ENCODE results near the gene SPOP. TPM values are rescaled to one million over a fixed set of nuclear protein-coding genes. Genes with fewer than 3 reads are reported as not detected.
A peak's percentile ranks its signal among the peaks of the same experiment; 100 is the strongest.

The SPOP gene
- total RNA-seq, 2 experiments from 2014 or later: 49.5 to 52.0 TPM

- H3K9me3 Mint-ChIP-seq (ENCODE audit: insufficient read depth): no peaks in the 10 kb centered on the region
- no peaks in the 10 kb centered on the region for H3K27me3 Mint-ChIP-seq (ENCODE audit: low read depth)
- ATAC-seq: no peak
- CTCF ChIA-PET: interaction anchor here (0.7 to 24.7 kb wide), 35 partner anchors 8 to 379 kb away, joined by 3 to 514 read pairs (median 5); partner anchors contain the start of genes FAM117A, KAT7, NXPH3 and PHB1
- H3K27ac Mint-ChIP-seq: peak overlapping the region; percentile 97
- peaks cover 39% of the 10 kb centered on the region for H3K4me1 Mint-ChIP-seq (ENCODE audit: low read depth)
- no peak for DNase-seq
- POLR2A ChIA-PET: interaction anchor here (0.9 to 3.8 kb wide), 14 partner anchors 10 to 139 kb away, joined by 3 to 21 read pairs (median 5); partner anchors contain the start of genes FAM117A and KAT7
- H3K36me3 Mint-ChIP-seq (ENCODE audit: low read depth): peaks cover 43% of the 10 kb centered on the region
- H3K4me3 Mint-ChIP-seq: peak overlapping the region; percentile 94
Measured at GRCh38 chr17:49708515-49709183, 30.8 kb upstream of the SPOP start.

- DNase-seq (peak; percentile 99), ATAC-seq (peak; percentile 99)
- H3K27ac Mint-ChIP-seq: peak within 1 kb of the TSS; percentile 97
- no peaks in the 10 kb centered on the region for H3K27me3 Mint-ChIP-seq (ENCODE audit: low read depth)
- peak within 1 kb of the TSS; percentile 94 for H3K4me3 Mint-ChIP-seq
- no peaks in the 10 kb centered on the region for H3K9me3 Mint-ChIP-seq (ENCODE audit: insufficient read depth)
- peaks cover 46% of the 10 kb centered on the region for H3K36me3 Mint-ChIP-seq (ENCODE audit: low read depth)
- ChIA-PET CTCF (interaction anchor here (0.7 to 24.7 kb wide), 36 partner anchors 9 to 380 kb away, joined by 3 to 514 read pairs (median 5); partner anchors contain the start of genes FAM117A, KAT7, NXPH3 and PHB1), POLR2A (interaction anchor here (0.8 to 3.8 kb wide), 17 partner anchors 9 to 140 kb away, joined by 3 to 21 read pairs (median 4); partner anchors contain the start of genes FAM117A and KAT7)
- peaks cover 42% of the 10 kb centered on the region for H3K4me1 Mint-ChIP-seq (ENCODE audit: low read depth)
Measured at GRCh38 chr17:49707608-49708514, 30.0 kb upstream of the SPOP start, which contains the start of gene SLC35B1. Gene SLC35B1, minus strand, starts transcription at chr17:49707964. Its CDS starts 131 bp downstream, at chr17:49707833.

DNA sequence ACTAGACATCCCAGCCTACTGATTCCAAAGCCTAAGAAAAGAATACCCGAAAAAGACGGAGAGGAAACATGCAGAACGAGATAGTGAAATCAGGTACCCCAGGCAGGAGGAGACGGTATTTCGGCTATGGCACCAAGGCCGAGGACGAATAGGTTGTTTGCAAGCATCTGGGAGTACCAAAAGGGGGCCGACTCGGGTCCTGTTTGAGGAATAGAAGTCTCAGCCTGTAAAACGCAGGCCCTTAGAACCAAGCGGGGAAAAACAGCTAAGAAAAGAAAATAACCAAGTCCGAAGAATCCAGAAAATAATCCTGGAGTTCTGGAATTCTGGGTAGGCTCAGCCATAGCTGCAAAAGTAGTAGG lies 29.3 kb upstream of the SPOP start:
- no peaks in the 10 kb centered on the region for H3K27me3 Mint-ChIP-seq (ENCODE audit: low read depth)
- ATAC-seq (no peak), DNase-seq (peak; percentile 58)
- H3K36me3 Mint-ChIP-seq (ENCODE audit: low read depth): peaks cover 48% of the 10 kb centered on the region
- no peaks in the 10 kb centered on the region for H3K9me3 Mint-ChIP-seq (ENCODE audit: insufficient read depth)
- H3K27ac Mint-ChIP-seq: peak overlapping the region; percentile 97
- CTCF ChIA-PET: interaction anchor here (1.0 to 24.7 kb wide), 19 partner anchors 11 to 291 kb away, joined by 3 to 514 read pairs (median 10); partner anchors contain the start of genes FAM117A, KAT7 and NXPH3
- peak overlapping the region; percentile 94 for H3K4me3 Mint-ChIP-seq
- H3K4me1 Mint-ChIP-seq (ENCODE audit: low read depth): peaks cover 42% of the 10 kb centered on the region
- POLR2A ChIA-PET: interaction anchor here (0.8 to 3.8 kb wide), 13 partner anchors 9 to 139 kb away, joined by 3 to 21 read pairs (median 5); partner anchors contain the start of genes FAM117A and KAT7

DNA sequence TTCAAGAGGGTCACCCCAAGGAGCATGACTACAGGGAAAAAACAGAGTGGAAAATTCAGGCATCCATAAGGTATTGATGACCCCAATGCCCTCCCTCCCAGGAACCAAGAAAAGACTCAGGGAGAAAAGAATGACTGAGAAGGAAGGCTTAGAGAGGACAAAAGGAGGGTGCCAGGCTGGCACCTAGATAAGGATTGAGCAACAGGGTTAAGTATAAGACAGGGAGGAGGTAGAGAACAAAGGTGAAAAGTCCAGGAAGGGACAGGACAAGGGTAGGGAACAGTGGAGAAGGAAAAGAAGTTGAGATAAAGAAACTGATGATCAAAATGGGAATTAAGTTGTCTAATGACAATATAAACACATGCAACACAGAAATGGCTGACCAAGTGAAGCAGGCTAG lies 27.4 kb upstream of the SPOP start:
- H3K36me3 Mint-ChIP-seq (ENCODE audit: low read depth): peaks cover 52% of the 10 kb centered on the region
- CTCF ChIA-PET: interaction anchor here (1.2 to 24.7 kb wide), 7 partner anchors 9 to 149 kb away, joined by 4 to 514 read pairs (median 38); partner anchors contain the start of genes KAT7 and NXPH3
- no peak overlapping the region for H3K27ac Mint-ChIP-seq
- peaks cover 42% of the 10 kb centered on the region for H3K4me1 Mint-ChIP-seq (ENCODE audit: low read depth)
- DNase-seq (no peak), ATAC-seq (no peak)
- POLR2A ChIA-PET: no interaction called here
- H3K4me3 Mint-ChIP-seq: no peak overlapping the region
- H3K9me3 Mint-ChIP-seq (ENCODE audit: insufficient read depth): no peaks in the 10 kb centered on the region
- no peaks in the 10 kb centered on the region for H3K27me3 Mint-ChIP-seq (ENCODE audit: low read depth)

DNA sequence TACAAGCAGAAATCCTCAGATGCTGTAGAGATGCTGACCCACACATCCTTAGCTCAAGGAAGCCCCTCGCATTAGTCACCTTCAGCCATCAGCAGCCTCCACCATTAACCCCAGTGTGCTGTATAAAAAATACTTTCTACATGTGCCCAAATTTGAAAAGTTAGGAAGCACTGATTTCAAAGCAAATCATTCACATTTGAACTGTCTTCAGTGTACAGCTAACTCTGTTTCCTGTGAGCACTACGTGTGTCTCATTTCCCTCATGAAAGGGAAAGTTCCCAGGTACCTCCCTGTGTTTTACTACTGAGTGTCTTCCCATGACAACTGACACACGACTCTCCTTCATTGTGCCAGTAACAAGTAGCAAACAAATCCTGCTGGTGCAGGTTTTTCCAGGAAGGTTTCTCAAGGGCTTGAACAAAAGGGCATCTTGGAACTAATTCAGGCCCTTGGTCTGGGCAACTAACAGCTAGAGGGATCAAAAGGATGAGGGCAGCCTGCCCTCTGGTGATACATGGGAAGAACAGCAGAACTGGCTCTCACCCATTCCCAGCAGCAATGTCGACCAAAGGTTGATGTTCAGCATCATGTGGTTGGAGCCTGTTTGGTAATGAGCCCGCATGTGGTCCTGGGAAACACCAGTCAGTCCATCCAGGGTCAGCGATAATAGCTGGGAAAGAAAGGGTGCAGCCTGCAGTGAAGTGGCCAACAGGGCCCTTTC lies 25.8 kb upstream of the SPOP start:
- POLR2A ChIA-PET: interaction anchor here (0.7 to 1.2 kb wide), 3 partner anchors 26 to 136 kb away, joined by 3 read pairs; partner anchors contain the start of gene SPOP
- Mint-ChIP-seq H3K27ac (peak overlapping the region; percentile 50), H3K4me1 (ENCODE audit: low read depth) (peaks cover 33% of the 10 kb centered on the region), H3K4me3 (no peak overlapping the region), H3K27me3 (ENCODE audit: low read depth) (no peaks in the 10 kb centered on the region), H3K9me3 (ENCODE audit: insufficient read depth) (no peaks in the 10 kb centered on the region), H3K36me3 (ENCODE audit: low read depth) (peaks cover 61% of the 10 kb centered on the region)
- ATAC-seq (no peak), DNase-seq (peak; percentile 40)
- CTCF ChIA-PET: interaction anchor here (0.6 to 24.7 kb wide), 11 partner anchors 7 to 249 kb away, joined by 3 to 514 read pairs (median 4); partner anchors contain the start of gene NXPH3

DNA sequence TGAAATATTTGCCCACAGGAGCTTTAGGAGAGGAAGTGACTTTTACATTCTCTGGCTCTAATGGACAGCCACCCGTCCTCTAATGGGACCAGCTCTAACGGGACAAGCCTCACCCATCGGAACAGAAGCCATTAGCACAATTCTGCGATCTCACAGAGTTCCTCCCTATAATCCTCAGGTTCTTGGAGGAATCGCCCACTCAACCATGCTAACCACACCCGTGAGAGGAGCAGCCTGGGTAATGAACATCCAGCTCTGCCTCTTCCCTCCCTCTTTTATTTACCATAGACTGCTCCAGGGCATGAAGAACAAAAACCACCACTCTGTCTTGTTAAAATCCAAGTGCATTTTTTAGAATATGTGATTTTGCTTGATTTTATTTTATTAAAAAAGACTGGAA lies 23.1 kb upstream of the SPOP start:
- Mint-ChIP-seq H3K4me1 (ENCODE audit: low read depth) (peaks cover 32% of the 10 kb centered on the region), H3K4me3 (no peak overlapping the region), H3K36me3 (ENCODE audit: low read depth) (peaks cover 55% of the 10 kb centered on the region), H3K9me3 (ENCODE audit: insufficient read depth) (no peaks in the 10 kb centered on the region), H3K27ac (peak overlapping the region; percentile 37), H3K27me3 (ENCODE audit: low read depth) (no peaks in the 10 kb centered on the region)
- ChIA-PET POLR2A (interaction anchor here (1.4 kb wide), 1 partner anchor 129 kb away, joined by 3 read pairs; no protein-coding TSS in a partner anchor), CTCF (interaction anchor here (1.7 to 24.7 kb wide), 4 partner anchors 12 to 144 kb away, joined by 6 to 514 read pairs (median 35); partner anchors contain the start of gene NXPH3)
- ATAC-seq (no peak), DNase-seq (no peak)

DNA sequence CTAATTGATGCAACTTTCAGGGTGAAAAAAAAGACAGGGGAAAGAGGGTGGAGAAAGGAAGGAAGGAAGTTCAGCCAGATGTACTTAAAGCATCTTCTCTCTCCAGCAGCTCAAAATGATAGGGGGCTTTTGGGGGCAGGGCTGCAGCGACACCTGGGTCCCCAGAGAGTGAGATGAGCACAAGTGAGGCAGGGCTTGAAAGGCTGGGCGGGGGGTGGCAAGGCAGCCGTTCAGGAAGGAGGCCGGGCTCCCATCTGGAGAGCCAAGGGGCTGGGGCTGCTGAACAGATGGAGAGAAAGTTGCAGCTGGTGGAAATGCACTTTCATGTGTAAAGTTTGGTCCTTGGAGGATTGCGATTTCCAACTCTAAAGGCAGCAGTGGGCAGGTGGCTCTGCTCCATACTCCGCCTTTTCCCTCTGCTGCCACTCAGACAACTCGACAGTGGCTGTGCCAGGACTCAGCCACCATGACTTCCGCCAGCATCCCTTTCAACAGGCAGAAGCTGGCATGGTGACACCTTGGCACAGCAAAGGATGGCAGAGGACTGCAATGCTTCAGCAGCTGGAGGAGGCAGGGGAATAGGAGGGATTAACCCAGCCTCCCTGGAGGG lies 22.2 kb upstream of the SPOP start:
- H3K9me3 Mint-ChIP-seq (ENCODE audit: insufficient read depth): no peaks in the 10 kb centered on the region
- H3K27ac Mint-ChIP-seq: peak overlapping the region; percentile 40
- H3K4me3 Mint-ChIP-seq: no peak overlapping the region
- H3K27me3 Mint-ChIP-seq (ENCODE audit: low read depth): no peaks in the 10 kb centered on the region
- ChIA-PET POLR2A (interaction anchor here (1.0 to 1.4 kb wide), 2 partner anchors 22 to 128 kb away, joined by 3 to 4 read pairs; partner anchors contain the start of gene SPOP), CTCF (interaction anchor here (1.4 to 24.7 kb wide), 6 partner anchors 11 to 298 kb away, joined by 3 to 514 read pairs (median 6); partner anchors contain the start of genes KAT7 and NXPH3)
- DNase-seq (no peak), ATAC-seq (no peak)
- H3K36me3 Mint-ChIP-seq (ENCODE audit: low read depth): peaks cover 48% of the 10 kb centered on the region
- peaks cover 35% of the 10 kb centered on the region for H3K4me1 Mint-ChIP-seq (ENCODE audit: low read depth)

DNA sequence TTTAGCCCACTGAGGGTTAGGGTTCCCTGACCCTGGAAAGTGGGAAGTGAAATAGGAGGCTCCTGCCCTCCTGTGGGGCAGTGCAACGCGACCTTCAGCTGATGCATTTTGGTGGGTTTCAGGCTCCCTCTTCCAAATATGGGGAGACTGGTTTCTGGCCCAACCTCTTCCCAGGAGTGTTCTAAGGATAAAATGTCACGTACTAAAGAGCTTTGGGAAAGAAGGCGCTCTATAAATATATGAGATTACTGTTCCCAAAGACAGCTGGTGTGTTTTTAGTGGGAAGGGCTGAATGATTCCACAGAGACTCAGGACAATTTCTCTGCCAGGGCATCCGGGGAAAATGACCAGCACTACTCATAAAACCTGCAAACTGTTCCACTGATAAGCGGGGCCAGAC lies 20.1 kb upstream of the SPOP start:
- Mint-ChIP-seq H3K9me3 (ENCODE audit: insufficient read depth) (no peaks in the 10 kb centered on the region), H3K36me3 (ENCODE audit: low read depth) (peaks cover 31% of the 10 kb centered on the region), H3K4me3 (no peak overlapping the region), H3K27me3 (ENCODE audit: low read depth) (no peaks in the 10 kb centered on the region), H3K27ac (no peak overlapping the region), H3K4me1 (ENCODE audit: low read depth) (peaks cover 31% of the 10 kb centered on the region)
- ATAC-seq (no peak), DNase-seq (no peak)
- CTCF ChIA-PET: interaction anchor here (1.2 to 24.7 kb wide), 8 partner anchors 9 to 141 kb away, joined by 3 to 514 read pairs (median 39); partner anchors contain the start of genes NXPH3, SLC35B1 and SPOP
- POLR2A ChIA-PET: interaction anchor here (0.6 to 2.5 kb wide), 4 partner anchors 9 to 95 kb away, joined by 3 to 8 read pairs (median 4); partner anchors contain the start of genes KAT7 and SLC35B1

- peaks cover 38% of the 10 kb centered on the region for H3K4me1 Mint-ChIP-seq (ENCODE audit: low read depth)
- H3K36me3 Mint-ChIP-seq (ENCODE audit: low read depth): peaks cover 23% of the 10 kb centered on the region
- ATAC-seq (peak; percentile 91), DNase-seq (peak; percentile 86)
- no peaks in the 10 kb centered on the region for H3K9me3 Mint-ChIP-seq (ENCODE audit: insufficient read depth)
- H3K27ac Mint-ChIP-seq: peak overlapping the region; percentile 81
- ChIA-PET POLR2A (interaction anchor here (1.0 to 2.8 kb wide), 9 partner anchors 10 to 129 kb away, joined by 3 to 16 read pairs (median 3); partner anchors contain the start of genes KAT7, SLC35B1 and SPOP), CTCF (interaction anchor here (0.6 to 24.7 kb wide), 49 partner anchors 9 to 405 kb away, joined by 3 to 514 read pairs (median 4); partner anchors contain the start of genes FAM117A, KAT7, NXPH3 and PHB1)
- peak overlapping the region; percentile 30 for H3K4me3 Mint-ChIP-seq
- H3K27me3 Mint-ChIP-seq (ENCODE audit: low read depth): no peaks in the 10 kb centered on the region
Measured at GRCh38 chr17:49696233-49696761, 18.4 kb upstream of the SPOP start.
